Measurements from ENCODE around the gene LRRC38.

Gene LRRC38

DNA sequence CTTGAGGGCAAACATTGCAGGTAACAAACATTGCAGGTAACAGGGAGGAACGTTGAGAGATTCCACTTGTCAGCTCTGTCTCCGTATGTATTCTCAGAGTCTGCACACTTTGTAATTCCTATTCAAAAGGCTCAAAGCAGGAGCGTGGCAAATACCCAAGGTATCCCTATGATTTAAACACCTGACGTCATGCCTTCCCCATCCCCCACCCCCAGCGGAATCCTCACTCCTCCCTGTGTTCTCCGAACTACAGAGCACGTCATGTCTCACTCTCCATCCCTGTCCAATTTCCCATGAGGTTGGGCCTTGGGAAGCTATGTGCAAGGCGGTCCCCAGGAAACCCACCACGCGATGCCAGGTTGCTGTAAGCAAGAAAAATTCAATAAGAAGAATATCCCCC, 2.8 kb upstream of the LRRC38 start:
- DNase-seq: no peak

DNA sequence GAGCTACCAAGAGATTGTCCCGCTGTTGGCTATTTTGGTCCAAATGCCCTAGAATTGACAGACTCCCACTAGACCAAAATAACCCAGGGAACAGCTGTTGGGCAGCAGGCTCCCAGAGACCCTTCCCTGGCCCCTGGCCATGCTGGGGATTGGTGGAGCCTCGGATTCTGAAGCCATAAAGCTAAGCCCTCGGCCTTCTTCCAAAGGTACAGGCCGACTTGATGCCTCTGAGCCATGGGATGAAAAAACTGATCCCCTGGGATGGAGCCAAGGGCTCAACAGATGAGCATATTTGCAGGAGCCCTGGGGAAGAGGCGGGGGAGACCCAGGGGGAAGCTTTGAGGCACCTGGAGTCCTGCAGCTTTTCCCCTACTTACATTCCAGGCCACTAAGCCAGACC, 1.0 kb upstream of the LRRC38 start:
- no peak for DNase-seq

DNA sequence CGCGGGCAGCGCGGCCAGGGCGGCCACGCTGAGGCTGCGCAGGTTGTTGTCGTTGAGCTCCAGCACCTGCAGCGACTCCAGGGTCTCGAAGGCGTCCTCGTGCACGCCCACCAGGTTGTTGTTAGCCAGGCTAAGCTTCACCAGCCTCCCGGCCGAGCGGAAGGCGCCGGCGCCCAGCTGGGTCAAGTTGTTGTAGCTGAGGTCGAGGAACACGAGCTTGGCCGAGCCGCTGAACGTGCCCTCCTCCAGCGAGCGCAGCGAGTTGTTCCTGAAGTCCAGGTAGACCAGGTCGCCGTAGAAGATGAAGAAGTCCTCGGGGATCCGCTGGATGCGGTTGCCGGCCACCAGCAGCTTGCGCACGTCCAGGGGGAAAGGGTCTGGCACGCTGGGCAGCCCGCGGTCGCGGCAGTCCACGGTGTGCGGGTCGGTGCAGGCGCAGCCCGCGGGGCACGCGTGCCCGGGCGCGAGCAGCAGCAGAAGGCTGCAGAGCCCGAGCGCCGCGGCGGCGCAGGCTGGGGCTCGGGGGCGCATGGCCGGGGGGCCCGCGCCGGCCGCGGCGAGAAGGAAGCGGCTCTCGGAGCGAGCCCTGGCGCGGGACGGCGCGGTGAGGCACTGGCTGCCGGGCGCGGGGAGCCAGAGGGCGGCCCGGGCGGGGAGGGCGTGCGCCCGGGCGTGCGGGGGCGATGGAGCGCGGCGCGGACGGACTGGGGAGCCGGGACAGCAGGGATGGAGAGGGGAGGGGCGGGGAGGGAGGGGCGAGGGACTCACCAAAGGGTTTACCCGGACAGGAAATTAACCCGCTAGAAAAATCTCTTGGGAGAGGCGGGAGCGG, 524 bp downstream of the LRRC38 start:
- no peak for DNase-seq

DNA sequence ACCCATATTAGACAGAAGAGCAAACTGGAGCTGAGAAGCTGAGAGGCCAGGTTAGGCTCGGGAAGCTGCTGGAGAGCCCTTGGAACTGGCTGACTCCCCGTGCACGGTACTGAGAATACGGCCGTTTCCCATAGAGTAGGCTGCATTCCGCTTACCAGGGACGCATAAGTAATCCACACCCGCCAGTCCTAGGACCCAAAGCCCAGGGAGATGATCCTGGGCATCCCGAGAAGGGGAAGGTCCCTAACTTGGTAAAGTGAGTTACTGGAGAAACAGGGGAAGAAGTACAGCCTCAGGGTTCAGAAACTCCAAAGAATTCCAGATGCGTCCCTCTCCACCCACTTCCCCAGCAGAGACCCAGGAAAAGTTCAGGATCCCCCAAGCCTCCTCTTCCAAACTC, 1.3 kb downstream of the LRRC38 start:
- no peak for DNase-seq

DNA sequence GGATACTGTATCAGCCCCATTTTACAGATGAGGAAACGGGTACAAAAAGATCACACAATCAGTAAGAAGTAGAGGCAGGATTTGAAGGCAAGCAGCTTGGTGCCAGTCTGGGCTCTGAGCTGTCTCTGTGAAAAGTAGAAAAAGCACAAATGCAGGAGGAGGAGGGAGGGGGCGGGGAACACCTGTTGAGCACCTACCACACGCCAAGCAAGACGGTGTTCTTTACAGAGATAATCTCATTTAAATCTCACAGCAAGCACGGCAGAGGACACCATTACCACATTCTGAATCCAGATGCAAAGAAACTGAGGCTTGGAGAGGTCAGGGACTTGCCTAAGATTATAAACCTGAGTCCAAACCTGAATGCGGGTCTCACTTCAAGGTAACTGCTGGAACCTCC, 3.3 kb downstream of the LRRC38 start:
- DNase-seq: no peak

DNA sequence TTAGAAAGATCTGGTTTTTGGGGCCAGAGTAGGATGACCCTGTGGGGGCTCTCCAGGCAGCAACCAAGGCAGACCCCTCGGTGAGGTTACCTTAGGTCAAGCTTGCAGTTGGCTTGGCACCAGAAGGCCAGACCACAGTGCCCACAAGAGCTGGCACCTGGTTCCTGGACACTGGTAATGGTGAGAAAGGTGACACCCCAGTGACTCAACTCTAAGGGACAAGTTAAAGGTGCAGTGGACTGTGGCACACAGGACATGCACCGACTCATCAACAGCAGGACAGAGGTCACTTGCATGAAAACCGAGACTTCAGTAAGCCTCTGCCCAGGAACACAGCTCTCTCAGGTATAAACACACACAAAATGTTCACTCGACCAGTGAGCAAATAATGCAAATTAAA, 6.7 kb downstream of the LRRC38 start:
- no peak for DNase-seq

DNA sequence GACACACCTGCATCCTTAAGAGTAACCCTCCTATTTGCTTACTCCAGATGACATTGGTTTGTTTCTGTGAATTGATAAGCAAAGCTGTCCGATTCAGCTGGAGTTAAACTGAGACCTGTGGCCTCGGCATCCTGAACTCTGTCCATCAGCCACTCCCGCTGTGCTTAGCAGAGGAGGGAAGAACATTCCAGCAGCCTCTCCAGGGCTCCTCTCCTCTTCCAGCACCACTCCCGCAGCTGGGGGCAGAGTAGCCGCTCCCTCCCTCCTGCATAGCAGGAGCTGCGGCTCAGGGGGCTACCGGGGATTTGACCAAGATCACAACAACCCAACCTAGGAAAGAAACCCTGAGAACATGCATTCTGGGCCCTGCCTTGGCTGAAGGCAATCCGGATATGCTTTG, 8.8 kb downstream of the LRRC38 start:
- DNase-seq: no peak

DNA sequence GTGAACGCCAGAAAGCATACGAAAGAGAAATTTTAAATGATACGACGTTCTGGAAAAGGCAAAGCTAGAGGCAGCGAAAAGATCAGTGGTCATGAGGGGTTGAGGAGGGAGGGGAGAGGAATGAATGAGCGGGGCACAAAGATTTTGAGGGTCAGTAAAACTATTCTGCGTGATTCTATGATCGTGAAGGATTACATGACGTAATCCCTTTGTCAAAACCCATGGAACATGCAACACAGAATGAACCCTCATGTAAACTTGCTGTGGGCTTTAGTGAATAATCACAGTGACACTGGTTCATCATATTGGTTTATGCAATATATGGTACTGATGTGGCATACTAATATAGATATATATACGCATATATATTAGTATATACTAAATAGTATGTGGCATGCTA, 13.0 kb downstream of the LRRC38 start:
- no peak for DNase-seq

DNA sequence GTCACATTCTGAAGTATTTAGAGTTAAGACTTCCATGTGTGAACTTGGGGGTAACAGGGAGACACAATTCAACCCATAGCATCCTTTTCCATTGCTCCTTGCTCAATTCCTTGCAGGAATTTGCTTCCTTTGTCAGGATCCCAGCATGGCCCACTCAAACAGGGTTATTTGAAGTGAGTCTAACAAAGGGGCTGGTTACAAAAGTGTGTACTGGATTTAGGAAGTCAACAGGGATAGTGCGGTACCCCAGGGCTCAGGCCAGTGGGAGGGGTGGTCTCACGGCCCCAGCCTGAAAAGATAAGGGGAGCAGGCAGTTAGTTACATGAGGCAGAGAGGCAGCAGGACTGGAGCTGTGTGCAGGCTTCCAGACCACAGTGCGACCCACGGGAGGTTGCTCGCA, 14.4 kb downstream of the LRRC38 start:
- no peak for DNase-seq

DNA sequence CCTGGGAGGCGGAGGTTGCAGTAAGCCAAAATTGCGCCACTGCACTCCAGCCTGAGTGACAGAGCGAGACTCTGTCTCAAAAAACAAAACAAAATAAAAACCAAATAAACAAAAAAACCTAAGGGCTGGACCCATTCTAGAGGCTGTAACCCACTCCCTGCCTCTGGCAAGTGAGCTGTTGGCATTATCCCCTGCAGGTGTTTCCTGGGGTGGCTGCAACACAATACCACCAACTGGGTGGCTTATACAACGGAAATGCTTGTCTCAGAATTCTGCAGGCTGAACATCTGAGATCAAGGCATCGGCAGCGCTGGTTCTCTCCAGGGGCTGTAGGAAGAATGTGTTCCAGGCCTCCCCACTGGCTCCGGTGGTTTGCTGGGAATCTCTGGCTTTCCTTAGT, 15.2 kb downstream of the LRRC38 start:
- no peak for DNase-seq

DNA sequence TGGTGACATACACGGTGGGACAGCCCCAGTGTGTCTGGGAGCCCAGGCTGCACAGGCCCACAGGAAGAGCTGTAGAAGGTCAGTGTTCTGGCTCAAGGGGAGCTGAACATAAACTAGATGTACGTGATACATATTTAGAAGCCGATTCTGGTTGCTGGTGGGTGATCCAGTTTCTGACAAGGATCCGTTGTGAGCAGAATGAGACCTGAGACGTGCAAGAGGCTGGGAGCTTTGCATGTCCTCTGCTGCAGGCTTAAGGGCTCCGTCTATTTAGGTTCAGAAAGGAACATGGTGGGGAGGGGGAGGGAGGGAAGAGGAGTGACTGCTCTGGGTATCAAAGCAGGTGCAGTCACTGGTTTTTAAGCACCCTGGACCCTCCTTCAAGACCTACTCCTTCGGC, 18.6 kb downstream of the LRRC38 start:
- no peak for DNase-seq

DNA sequence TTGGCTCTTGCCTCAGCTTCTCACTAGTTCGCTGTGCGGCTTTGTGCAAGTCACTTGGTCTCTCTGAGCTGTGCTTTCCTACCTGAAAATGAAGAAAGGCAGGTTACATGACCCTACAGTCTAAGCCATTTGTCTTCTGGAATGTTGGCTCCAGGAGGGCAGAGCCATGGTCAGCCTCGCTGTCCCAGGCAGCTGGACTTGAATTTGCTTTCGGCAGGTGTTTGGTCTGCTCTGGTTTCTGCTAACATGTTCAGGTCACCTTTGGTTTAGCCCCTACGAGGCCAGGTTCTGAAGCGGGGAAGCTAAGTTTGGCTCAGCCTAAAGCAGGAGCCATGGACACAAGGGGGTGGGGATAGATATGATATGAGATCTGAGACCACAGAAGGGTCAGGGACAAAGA, 19.1 kb downstream of the LRRC38 start:
- no peak for DNase-seq

DNA sequence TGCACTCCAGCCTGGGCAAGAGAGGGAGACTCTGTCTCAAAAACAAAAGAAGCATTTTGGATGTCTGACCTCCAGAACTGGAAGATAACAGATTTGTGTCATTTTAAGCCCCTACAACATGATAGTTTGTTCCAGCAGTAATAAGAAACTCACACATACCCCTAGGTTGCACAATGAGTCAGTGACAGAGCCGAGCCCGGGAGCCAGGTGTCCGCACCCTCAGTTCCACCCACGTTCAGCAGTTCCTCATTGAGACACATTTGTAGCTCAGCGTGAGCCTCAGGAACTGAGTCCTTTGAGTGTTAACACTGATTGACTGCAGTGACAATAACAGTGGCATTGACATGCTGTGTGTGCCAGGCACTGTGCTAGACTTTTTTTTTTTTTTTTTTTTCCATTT, 19.8 kb downstream of the LRRC38 start:
- DNase-seq: no peak

DNA sequence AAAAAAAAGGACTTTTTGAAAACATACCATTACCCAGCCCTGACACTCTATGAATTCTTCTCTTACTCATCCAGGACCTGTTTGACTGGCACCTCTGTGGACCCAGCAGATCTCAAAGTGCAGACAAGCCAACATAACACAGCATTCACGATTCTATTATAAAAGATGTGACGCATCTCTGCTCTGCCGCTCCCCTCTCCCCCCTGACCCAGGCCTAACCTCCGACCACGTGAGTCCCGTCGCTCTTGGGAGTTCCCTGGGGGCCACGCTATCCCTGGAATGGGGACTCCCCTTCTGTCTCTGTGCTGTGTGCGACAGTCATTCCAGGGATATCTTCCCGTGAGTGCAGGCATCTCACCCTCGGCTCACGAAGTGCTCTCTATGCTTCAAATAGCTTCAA, 21.1 kb downstream of the LRRC38 start:
- no peak for DNase-seq

DNA sequence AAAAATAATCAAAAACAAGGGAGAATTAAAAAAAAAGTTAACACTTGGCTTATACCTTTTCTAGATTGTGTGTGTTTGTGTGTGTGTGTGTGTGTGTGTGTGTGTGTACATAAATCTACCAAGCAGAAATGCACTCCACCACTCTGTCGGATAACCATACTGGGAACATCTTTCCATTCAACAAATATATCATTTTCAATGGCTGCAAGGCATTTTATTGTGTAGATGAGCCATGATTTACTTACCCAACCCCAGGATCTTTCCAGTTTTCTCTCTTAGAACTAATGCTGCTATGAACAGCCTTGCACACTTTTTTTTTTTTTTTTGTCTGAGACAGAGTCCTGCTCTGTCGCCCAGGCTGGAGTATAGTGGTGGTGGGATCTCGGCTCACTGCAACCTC, 25.8 kb downstream of the LRRC38 start:
- no peak for DNase-seq

DNA sequence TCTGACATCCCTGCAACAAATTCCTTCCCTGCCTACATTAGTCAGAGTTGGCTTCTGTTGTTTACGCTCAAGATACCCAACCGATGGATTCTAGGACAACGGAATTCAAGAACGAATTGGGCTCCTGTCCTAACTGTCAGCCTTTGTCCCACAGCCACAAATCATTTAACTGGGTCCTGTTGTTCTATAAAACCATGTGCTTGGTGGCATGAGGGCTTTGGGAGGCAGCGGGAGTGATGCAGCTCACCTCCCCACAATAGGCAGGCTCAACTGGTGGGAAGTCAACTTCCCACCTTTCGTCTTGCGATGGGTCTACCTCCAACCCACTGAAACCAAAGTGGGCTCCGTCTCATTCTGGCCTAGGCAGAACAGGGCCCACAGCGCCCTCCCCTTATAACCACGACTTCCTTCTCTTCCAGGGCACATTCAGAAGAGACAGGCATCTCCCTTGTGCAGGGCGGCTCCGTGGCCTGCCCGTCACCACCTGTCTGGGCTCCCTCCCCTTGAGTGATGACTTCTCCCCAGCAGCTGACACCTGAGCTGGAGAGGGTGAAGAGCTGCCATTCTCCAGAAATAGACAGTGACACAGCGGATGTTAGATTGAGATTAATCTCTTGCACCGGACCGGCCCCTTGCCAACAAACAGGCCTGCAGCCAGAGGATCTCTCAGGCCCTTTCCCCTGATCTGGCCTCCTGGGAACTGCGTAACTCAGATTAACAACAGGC, 26.5 kb downstream of the LRRC38 start:
- DNase-seq: no peak

DNA sequence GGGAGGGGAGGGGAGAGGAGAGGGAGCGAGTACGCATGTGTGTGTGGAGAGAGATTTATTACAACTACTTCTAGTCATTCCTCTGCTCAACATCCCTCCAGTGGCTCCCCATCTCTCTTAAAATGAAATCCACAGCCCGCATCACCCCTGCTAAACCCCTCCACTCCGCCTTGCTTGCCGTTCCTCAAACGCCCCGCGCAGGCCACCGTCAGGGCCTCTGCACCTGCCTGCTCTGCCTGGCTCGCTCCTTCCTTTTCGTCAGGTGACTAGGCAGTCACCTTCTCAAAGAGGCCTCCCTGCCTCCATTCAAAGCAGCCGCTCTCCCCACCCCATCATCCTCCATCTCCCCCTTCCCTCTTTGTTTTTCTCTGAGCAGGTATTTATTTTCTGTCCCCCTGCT, 29.9 kb downstream of the LRRC38 start:
- no peak for DNase-seq

DNA sequence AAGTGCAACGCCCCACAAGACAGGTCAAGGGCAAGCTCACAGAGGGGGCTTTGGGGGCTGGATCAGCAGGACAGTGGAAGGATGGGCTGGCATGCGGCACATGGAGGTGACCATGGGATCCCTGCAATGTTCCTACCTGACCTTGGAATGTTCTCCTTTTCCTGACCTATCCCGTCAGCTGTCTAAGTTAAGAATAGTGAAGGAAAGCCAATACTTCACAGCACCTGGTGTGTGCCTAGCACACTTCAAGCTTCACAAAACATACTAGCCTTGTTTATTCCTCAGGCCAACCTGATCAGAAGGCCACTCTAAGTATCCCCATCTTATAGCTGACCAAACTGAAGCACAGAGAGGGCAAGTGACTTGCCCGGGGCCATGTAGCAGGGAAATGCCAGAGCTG, 31.2 kb downstream of the LRRC38 start:
- no peak for DNase-seq

DNA sequence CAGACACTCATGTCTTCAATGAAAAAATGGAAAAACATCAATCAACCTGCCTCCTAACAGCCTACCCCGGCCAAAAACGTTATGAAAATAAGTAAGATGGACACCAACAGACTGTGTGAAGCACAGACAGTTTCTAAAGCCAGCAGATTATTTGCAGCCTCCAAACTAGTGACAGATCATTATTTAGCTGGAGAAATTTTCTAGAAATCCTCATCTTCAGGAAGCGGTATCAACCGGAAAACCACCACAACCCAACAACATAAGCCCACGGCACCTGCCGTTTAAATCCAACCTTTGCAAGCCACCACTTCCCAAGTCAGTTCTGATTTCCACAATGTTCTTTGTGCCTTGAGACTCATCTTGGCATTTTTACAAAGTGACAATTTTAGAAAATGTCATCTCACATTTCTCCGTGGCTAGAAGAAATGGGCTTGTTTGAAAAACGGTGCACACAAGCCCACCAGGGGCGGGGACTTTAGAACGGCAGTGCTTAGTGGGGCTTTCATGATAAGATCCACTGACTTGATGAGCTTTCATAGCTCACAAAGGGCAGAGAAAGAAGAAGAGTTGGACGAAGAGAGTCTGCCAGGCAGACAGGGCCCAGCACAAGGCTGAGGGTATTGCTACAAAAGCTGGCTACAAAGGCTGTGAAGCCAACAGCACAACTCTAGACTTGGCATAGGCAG, 34.5 kb downstream of the LRRC38 start:
- DNase-seq: no peak

DNA sequence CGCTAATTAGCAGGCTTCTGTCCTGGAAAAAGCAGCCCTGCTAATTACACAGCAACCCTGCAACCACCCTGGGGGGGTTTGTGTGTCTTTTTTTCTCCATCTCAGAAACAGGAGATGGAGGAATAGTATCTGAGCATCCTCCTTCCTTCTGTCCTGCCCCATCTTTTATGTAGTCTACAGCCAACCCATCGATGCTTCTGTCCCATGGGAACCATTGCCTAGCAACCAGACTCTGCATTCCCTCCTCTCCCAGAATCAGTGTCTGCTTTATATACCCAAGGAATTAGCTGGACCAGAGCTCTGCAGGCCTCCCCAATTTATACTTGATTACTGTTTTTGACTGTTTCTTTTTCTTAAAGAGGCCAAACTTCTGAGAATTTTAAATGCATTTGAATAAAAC, 35.1 kb downstream of the LRRC38 start:
- DNase-seq: no peak

DNA sequence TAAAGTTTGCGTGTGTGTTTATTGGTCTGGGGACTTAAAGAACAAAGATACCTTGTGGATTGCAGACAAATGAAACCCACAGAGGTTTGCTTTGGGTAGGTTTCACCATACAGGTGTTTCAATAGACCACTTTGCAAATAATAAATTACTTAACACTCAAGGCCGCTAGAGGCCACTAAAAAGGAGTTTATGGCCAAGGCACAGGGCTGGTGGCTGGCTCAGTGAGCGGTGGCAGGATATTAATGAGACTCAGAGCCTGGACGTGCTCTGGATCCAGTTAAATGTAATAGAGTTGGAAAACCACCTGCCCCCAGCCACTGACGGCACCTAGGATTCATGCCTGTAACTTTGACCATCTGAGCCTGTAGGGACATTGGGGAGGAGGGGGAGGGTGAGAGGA, 44.5 kb downstream of the LRRC38 start:
- DNase-seq: no peak

DNA sequence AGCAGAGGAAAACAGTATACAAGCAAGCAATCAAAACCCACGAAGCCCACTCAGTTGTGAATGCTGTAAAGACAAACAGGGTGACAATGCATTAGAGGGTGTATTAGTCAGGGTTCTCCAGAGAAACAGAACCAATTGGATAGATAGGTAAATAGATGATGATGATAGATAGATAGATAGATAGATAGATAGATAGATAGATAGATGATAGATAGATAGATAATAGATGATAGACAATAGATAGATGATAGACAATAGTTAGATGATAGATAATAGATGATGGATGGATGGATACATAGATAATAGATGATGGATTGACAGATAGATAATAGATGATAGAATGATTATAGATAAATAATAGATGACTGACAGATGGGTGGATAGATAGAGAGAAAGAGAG, 48.3 kb downstream of the LRRC38 start:
- no peak for DNase-seq

DNA sequence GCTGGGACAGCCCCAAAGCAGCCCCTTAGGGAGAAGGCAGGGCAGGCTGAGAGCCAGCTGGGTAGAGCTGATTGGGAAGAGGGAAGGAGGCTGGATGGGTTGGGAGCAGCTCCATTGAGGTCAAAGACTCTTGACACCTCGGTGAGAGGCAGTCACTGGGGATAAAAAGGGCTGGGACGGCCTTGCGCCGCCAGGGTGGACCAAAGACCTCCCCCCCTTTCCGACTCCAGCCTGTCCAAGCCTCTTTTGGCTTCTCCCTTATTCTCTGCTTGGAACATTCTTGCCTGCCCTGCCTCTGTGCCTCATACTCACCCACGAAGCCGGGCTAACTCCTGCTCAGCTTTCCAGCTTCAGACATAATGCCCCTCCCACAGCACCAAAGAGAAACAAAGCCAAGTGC, 51.1 kb downstream of the LRRC38 start:
- DNase-seq: no peak

DNA sequence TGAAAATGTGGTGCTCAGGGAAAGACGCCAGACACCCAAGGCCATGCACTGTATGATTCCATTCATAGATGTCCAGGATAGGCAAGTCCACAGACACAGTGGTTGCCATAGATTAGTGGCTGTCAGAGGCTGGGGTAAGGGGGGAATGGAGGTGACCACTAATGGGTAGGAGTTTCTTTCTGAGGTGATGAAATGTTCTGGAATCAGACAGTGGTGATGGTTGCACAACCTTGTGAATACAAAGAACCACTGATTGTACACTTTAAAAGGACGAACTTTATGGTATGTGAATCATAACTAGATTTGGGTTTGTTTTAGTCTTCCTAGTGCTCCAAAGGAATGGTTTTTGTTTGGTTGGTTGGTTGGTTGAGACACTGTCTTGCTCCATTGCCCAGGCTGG, 51.8 kb downstream of the LRRC38 start:
- DNase-seq: no peak

All from amniotic stem cell (primary cell).